GM19238 (cell line): Measurements from ENCODE around the gene TYW1.
"Not testable (repeated sequence)": the region's sequence is repeated elsewhere in the genome, so short reads cannot be mapped to it uniquely, and the experiment has no call there.

ENCODE experiments used
- DNase-seq: peaks from one replicate; pipeline ENCODE4 v3.0.0; 2011; ENCODE audit warnings: low spot score; ENCODE audit not compliant: insufficient read length

The TYW1 gene

DNA sequence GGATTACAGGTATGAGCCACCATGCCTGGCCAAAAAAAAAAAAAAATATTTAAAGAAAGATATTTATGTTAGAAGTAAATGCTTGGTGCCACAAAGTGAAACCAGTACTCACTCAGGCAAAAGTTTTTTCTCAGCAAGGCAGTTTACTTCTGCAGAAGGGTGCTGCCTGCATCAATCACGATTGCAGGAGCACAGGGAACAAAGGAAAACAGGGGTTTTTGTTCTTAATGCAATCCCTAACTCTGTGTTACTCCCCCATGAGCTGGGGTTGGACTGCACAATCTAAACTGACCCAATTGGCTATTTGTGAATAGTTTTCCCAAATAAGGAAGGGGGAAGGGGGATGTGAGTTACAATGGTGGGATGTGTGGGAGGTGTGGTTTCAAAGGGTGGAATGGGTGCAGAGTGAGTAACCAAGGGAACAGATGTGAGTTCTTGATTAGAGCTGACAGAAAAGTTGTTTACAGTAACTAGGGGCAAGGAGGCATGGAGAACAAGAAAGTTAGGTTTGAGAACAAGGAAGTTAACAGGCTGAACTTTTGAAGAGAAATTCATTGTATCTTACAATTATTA is 255.4 kb downstream of the TYW1 start:
- no peak for DNase-seq

DNA sequence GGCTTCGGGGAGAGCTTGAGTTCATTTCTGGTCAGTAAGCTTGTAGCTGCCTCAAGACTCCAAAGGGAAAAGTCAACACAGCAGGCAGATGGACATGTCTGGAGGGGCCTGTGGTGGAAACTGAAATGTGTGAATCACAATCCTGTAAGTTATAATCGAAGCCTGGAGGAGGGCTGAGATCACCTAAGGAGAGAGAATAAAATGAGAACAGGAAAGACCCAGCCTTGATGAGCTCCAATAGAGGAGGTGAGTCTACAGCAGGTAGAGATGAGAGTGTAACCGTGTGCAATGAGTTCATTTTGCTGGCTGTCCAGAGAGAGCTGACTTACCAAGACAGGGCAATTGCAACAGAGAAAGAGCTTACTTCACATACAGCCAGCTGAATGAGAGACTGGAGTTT is 258.4 kb downstream of the TYW1 start:
- DNase-seq: not testable (repeated sequence)

GRCh38 chr7:67257779-67258178 is 261.1 kb downstream of the TYW1 start:
- DNase-seq: not testable (repeated sequence)

GRCh38 chr7:67259363-67259762 is 262.7 kb downstream of the TYW1 start:
- DNase-seq: not testable (repeated sequence)

DNA sequence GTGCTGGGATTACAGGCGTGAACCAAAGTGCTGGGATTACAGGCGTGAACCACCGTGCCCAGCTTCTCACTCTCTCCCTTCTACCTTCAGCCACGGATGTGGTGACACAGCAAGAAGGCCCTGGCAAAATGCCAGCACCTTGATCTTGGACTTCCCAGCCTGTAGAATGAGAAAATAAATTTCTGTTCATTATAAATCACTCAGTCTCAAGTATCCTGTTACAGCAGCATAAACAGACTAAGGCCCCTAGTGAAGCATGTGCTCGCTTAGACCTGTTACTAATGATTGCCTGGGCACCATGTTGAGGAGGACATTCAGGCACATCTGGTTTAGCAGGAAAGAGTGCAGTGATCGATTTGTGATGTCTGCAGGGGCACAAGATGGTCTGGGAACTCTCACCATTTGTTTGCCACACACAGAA is 263.5 kb downstream of the TYW1 start:
- DNase-seq: not testable (repeated sequence)

DNA sequence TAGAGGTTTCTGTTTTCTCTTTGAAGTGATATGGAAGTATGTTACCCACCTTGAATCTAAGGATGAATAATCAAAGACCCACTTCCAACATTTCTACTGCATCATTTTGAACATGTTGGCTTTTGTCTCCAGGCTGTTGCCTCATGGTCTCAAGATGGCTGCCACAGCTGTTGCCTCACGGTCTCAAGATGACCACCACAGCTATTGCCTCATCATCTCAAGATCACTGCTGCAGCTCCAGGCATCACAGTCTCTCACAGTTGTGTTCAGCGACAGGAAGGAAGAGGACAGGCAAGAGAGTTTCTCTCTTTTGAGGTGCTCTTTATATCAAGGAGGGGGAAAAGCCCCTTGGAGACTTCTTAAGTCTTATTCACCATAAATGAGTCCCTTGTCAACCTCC is 267.4 kb downstream of the TYW1 start:
- not testable (repeated sequence) for DNase-seq

DNA sequence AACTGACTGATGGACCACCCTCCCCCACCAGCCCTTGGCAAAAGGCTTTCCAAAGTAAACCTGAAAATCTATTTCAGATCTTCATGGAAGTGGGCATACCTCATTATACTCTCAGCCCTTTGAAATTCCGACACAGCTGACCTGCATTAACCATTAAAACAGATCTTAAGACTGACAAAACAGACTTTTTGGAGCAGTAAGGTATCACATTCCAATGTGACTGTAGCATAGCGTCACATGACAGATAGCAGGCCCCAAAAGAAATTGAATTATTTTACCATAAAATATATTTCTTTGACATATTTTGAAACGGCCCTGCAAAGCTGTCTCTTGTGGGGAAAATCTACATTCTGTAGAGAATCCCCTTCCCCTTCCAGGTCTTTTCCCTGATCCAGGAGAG is 269.4 kb downstream of the TYW1 start:
- not testable (repeated sequence) for DNase-seq

DNA sequence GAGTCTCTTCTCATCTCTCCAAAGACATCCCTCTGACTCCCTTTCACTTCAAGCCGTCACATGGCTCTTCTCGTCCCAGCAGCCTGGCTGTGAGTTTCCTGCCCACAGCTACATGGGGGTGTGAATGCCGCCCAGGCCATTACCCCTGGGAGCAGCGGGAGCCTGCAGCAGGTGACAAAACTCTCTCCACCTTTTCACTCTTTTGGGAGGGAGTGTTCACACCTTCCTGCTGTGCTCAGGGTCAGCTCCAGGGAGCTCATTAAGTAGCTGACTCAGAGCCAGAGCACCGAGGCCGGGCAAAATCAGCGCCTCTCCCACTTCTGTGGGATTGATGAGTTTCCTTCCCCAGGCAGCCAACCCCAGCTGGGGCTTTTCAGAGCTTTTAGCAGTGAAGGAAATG is 271.3 kb downstream of the TYW1 start:
- no peak for DNase-seq

DNA sequence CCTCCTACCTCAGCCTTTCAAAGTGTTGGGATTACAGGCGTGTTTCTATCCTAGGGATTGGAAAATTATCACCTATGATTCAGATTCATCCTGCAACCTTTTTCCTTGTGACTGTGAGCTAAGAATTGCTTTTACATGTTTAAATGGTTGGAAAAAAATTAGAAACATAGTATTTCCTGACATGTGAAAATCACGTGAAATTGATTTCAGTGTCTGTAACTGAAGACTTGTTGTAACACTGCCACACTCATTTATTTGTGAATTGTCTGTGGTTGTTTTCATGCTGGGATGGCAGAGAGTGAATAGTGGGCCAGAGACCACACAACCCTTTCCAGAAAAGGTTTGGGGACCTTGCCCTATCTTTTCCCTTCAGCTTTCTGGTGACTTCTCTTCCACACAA is 273.3 kb downstream of the TYW1 start:
- DNase-seq: not testable (repeated sequence)
